Calu3 (cell line): ENCODE data around the gene PIGQ. TPM values are rescaled to one million over a fixed set of nuclear protein-coding genes. Genes with fewer than 3 reads are reported as not detected.

Source experiments
- BruUV-seq: library from RNA; stranded (reverse); fragments of 400-500 nt; replicated peaks from 2 replicates; lab custom pipeline; 2021; lab: Mats Ljungman, UMichigan
- CTCF ChIA-PET: fragments of 300-600 bp; sonication (Branson Sonifier 250); formaldehyde crosslinking; loops from one replicate; lab custom pipeline; 2022; ENCODE audit warnings: antibody characterized with exemption; lab: Charles Lee
- DNase-seq: peaks from one replicate; pipeline ENCODE4 v3.0.0; 2022
- H3K27ac Mint-ChIP-seq: one replicate; pipeline ENCODE4 v1.8.0; 2022; ENCODE audit warnings: mixed read lengths; ENCODE audit not compliant: unreplicated experiment
- H3K27me3 Mint-ChIP-seq: one replicate; pipeline ENCODE4 v1.8.0; 2022; ENCODE audit warnings: mixed read lengths; ENCODE audit not compliant: unreplicated experiment
- H3K36me3 Mint-ChIP-seq: one replicate; pipeline ENCODE4 v1.8.0; 2022; ENCODE audit warnings: mild to moderate bottlenecking, moderate library complexity, mixed read lengths; ENCODE audit not compliant: insufficient read depth, unreplicated experiment
- H3K4me1 Mint-ChIP-seq: one replicate; pipeline ENCODE4 v1.8.0; 2022; ENCODE audit warnings: mild to moderate bottlenecking, low read depth, mixed read lengths; ENCODE audit not compliant: unreplicated experiment
- H3K4me3 Mint-ChIP-seq: one replicate; pipeline ENCODE4 v1.8.0; 2022; ENCODE audit warnings: mild to moderate bottlenecking, low read depth, moderate library complexity, mixed read lengths; ENCODE audit not compliant: unreplicated experiment
- H3K9me3 Mint-ChIP-seq: one replicate; pipeline ENCODE4 v1.8.0; 2022; ENCODE audit warnings: low read depth, mixed read lengths; ENCODE audit not compliant: unreplicated experiment
- CTCF ChIP-seq: fragments of 200-600 bp; IDR thresholded peaks from one replicate; pipeline ENCODE4 v1.8.0; 2022; ENCODE audit warnings: antibody characterized with exemption; ENCODE audit not compliant: unreplicated experiment
- intact Hi-C: fragments of 100-400 bp; cut with micrococcal nuclease; formaldehyde crosslinking; loops from one replicate; pipeline ENCODE4 v1.10.0; 2022; ENCODE audit not compliant: unreplicated experiment
- total RNA-seq: library from RNA; stranded (reverse); gene quantifications from 2 replicates; pipeline ENCODE4 v1.2.3, GENCODE V29; 2022

Gene PIGQ
- total RNA-seq, 1 experiment from 2014 or later = 101 TPM

GRCh38 chr16:630249-630814 is 60.6 kb downstream of the PIGQ start:
- Mint-ChIP-seq H3K4me1 (no peaks in the 10 kb centered on the region), H3K4me3 (no peak overlapping the region), H3K27me3 (no peaks in the 10 kb centered on the region), H3K9me3 (no peaks in the 10 kb centered on the region), H3K27ac (peak overlapping the region; percentile 50), H3K36me3 (peaks cover 81% of the 10 kb centered on the region)
- DNase-seq = no peak
- no TSS peak for BruUV-seq
- CTCF ChIA-PET = no interaction called here
- no peak for TF ChIP-seq CTCF
- intact Hi-C loops = loop anchor here (10.0 kb wide), 1 partner anchor 106 kb away; the partner anchor contains the start of gene CAPN15

GRCh38 chr16:630815-631405 is 61.1 kb downstream of the PIGQ start, which contains the start of gene WFIKKN1:
WFIKKN1 (plus strand) TSS chr16:630985; CDS start chr16:631254, 269 bp downstream.
- Mint-ChIP-seq H3K9me3 (no peaks in the 10 kb centered on the region), H3K4me3 (no peak within 1 kb of the TSS), H3K36me3 (peaks cover 87% of the 10 kb centered on the region), H3K4me1 (no peaks in the 10 kb centered on the region), H3K27me3 (no peaks in the 10 kb centered on the region), H3K27ac (peak within 1 kb of the TSS; percentile 50)
- BruUV-seq = no TSS peak
- TF ChIP-seq CTCF = no peak
- peak; percentile 80 for DNase-seq
- CTCF ChIA-PET = no interaction called here
- intact Hi-C loops = loop anchor here (10.0 kb wide), 1 partner anchor 106 kb away; the partner anchor contains the start of gene CAPN15

- no peak for DNase-seq
- no peaks in the 10 kb centered on the region for H3K9me3 Mint-ChIP-seq
- intact Hi-C loops = loop anchor here (10.0 kb wide), 1 partner anchor 107 kb away; the partner anchor contains the start of gene CAPN15
- no peak overlapping the region for H3K27ac Mint-ChIP-seq
- H3K4me3 Mint-ChIP-seq = no peak overlapping the region
- H3K4me1 Mint-ChIP-seq = peaks cover 6% of the 10 kb centered on the region
- no peaks in the 10 kb centered on the region for H3K27me3 Mint-ChIP-seq
- CTCF ChIA-PET = no interaction called here
- no peak for TF ChIP-seq CTCF
- peaks cover 91% of the 10 kb centered on the region for H3K36me3 Mint-ChIP-seq
- no TSS peak for BruUV-seq
Observed at GRCh38 chr16:631808-632358, 62.1 kb downstream of the PIGQ start.

- Mint-ChIP-seq H3K36me3 (peaks cover 91% of the 10 kb centered on the region), H3K4me3 (no peak overlapping the region), H3K9me3 (no peaks in the 10 kb centered on the region), H3K27ac (no peak overlapping the region), H3K27me3 (no peaks in the 10 kb centered on the region), H3K4me1 (peaks cover 8% of the 10 kb centered on the region)
- no peak for DNase-seq
- no TSS peak for BruUV-seq
- intact Hi-C loops = loop anchor here (10.0 kb wide), 1 partner anchor 108 kb away; the partner anchor contains the start of gene CAPN15
- CTCF ChIA-PET = no interaction called here
- no peak for TF ChIP-seq CTCF
Observed at GRCh38 chr16:632486-633335, 62.9 kb downstream of the PIGQ start.
